Esophagus squamous epithelium (tissue), 4 donors: ENCODE results near the gene SLC25A34.

ENCODE experiments used
- CTCF ChIP-seq, 6 experiments: fragments of 450-650 bp in 4 of 6; fragments of 200-600 bp in 2 of 6; sonication (generic) in 2 of 6; IDR thresholded peaks; one replicate each; pipeline ENCODE4 v1.5.1; 2016 to 2019; ENCODE audit warnings: antibody characterized with exemption in 6 of 6, mild to moderate bottlenecking in 4 of 6, moderate library complexity in 4 of 6
- POLR2A ChIP-seq, 4 donors: fragments of 450-650 bp; IDR thresholded peaks; one replicate each; pipeline ENCODE4 v1.6.1; 2017; ENCODE audit warnings: antibody characterized with exemption in 4 of 4, mild to moderate bottlenecking in 4 of 4, moderate library complexity in 3 of 4

- no peak for TF ChIP-seq POLR2A (IDR thresholded peaks at IDR 0.05)
- TF ChIP-seq CTCF (IDR thresholded peaks at IDR 0.05), result no peak
These were observed 3.4 kb upstream of the SLC25A34 start for GRCh38 chr1:15732686-15733081.
